Neural crest cell (in vitro differentiated cells): ENCODE results near the gene GPC6. TPM values are rescaled to one million over a fixed set of nuclear protein-coding genes. Genes with fewer than 3 reads are reported as not detected.

ENCODE experiments used
- DNase-seq: peaks from one replicate; pipeline ENCODE4 v3.0.0; 2021; ENCODE audit warnings: low read depth, mixed read lengths, low spot score
- H3K27ac Mint-ChIP-seq: one replicate; pipeline ENCODE4 v1.8.0; 2021; ENCODE audit warnings: mild to moderate bottlenecking, mixed read lengths; ENCODE audit not compliant: unreplicated experiment
- H3K27me3 Mint-ChIP-seq: 2 replicates; pipeline ENCODE4 v1.8.0; 2021; ENCODE audit warnings: low read depth, mild to moderate bottlenecking, mixed read lengths
- H3K36me3 Mint-ChIP-seq: 2 replicates; pipeline ENCODE4 v1.8.0; 2021; ENCODE audit warnings: low read depth, mild to moderate bottlenecking, mixed read lengths
- H3K4me1 Mint-ChIP-seq: 2 replicates; pipeline ENCODE4 v1.8.0; 2021; ENCODE audit warnings: mixed read lengths
- H3K4me3 Mint-ChIP-seq: one replicate; pipeline ENCODE4 v1.8.0; 2021; ENCODE audit warnings: mild to moderate bottlenecking, mixed read lengths
- H3K9me3 Mint-ChIP-seq: 2 replicates; pipeline ENCODE4 v1.8.0; 2021; ENCODE audit warnings: mixed read lengths
- total RNA-seq: library from RNA; stranded (reverse); gene quantifications from 2 replicates; pipeline ENCODE4 v1.2.1, GENCODE V29; 2021
- TF ChIP-seq, protein P1 (sequence below): fragments of 200-600 bp; sonication (generic); conservative IDR thresholded peaks from 2 replicates; pipeline ENCODE4 v1.5.0; 2021; ENCODE audit warnings: antibody characterized with exemption, mild to moderate bottlenecking

The GPC6 gene
- total RNA-seq, 1 donor from 2014 or later: 13.4 TPM

DNA sequence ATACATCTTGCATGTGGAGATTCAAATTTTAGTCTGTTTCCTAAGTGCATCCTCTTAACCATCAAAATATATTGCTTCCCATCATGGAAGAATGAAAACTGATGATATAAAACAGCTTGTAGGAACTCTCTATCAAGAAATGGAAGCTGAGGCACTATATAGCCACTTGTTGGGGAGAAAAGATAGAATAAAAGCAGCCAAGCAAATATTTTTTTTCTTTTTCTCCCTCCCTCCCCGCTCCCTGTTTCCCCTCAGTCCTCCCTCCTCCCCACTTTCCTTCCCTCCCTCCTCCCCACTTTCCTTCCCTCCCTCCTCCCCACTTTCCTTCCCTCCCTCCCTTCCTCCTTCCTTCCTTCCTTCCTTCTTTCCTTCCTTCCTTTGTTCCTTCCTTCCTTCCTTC, 413.8 kb downstream of the GPC6 start:
- Mint-ChIP-seq H3K9me3 (peaks cover 2% of the 10 kb centered on the region), H3K36me3 (no peaks in the 10 kb centered on the region), H3K4me3 (no peak overlapping the region), H3K27me3 (no peaks in the 10 kb centered on the region), H3K4me1 (no peaks in the 10 kb centered on the region), H3K27ac (no peak overlapping the region)
- TF ChIP-seq, protein P1, sequence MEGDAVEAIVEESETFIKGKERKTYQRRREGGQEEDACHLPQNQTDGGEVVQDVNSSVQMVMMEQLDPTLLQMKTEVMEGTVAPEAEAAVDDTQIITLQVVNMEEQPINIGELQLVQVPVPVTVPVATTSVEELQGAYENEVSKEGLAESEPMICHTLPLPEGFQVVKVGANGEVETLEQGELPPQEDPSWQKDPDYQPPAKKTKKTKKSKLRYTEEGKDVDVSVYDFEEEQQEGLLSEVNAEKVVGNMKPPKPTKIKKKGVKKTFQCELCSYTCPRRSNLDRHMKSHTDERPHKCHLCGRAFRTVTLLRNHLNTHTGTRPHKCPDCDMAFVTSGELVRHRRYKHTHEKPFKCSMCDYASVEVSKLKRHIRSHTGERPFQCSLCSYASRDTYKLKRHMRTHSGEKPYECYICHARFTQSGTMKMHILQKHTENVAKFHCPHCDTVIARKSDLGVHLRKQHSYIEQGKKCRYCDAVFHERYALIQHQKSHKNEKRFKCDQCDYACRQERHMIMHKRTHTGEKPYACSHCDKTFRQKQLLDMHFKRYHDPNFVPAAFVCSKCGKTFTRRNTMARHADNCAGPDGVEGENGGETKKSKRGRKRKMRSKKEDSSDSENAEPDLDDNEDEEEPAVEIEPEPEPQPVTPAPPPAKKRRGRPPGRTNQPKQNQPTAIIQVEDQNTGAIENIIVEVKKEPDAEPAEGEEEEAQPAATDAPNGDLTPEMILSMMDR: no peak
- no peak for DNase-seq

DNA sequence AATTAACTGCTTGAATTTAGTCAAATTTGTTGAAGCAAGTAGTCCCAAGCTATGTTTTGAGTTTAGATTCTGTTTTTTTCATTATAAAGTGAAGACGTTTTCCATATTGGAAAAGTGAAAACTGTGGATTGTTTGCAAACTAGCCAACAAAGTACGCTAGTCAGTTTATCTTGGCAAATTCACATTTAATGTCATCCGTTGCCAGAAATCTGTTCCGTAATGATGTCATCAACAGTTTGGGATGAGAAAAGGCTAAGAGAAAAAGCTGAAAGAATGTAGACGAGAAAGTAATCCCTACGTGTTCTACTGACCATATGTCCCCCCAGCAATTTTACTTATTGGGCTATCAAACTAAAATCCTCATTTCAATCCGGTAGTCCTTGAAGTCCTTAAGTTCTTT, 419.6 kb downstream of the GPC6 start:
- H3K4me3 Mint-ChIP-seq: no peak overlapping the region
- DNase-seq: no peak
- no peaks in the 10 kb centered on the region for H3K4me1 Mint-ChIP-seq
- no peak overlapping the region for H3K27ac Mint-ChIP-seq
- peaks cover 3% of the 10 kb centered on the region for H3K36me3 Mint-ChIP-seq
- peaks cover 2% of the 10 kb centered on the region for H3K9me3 Mint-ChIP-seq
- TF ChIP-seq, protein P1: no peak
- no peaks in the 10 kb centered on the region for H3K27me3 Mint-ChIP-seq

DNA sequence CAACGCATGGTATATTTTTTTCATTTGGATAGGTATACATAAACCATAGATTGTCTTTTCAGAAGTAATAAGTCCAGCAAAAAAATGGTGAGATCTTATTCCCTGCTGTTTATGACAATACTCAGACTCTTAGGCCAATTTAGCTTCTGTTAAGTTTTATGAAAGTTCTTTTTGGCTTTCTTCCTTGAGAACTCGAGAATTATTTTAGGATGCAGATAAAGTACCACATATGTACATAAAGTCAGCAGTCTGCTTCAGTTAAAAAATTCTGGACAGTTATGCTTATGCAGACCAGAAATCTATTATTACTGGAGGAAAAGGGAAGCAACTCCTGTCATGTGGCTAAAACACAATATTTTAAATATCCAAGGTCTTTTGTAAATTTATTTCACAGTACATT, 422.9 kb downstream of the GPC6 start:
- H3K27ac Mint-ChIP-seq: no peak overlapping the region
- H3K4me1 Mint-ChIP-seq: no peaks in the 10 kb centered on the region
- TF ChIP-seq, protein P1: no peak
- H3K27me3 Mint-ChIP-seq: no peaks in the 10 kb centered on the region
- H3K4me3 Mint-ChIP-seq: no peak overlapping the region
- H3K9me3 Mint-ChIP-seq: no peaks in the 10 kb centered on the region
- no peak for DNase-seq
- H3K36me3 Mint-ChIP-seq: peaks cover 3% of the 10 kb centered on the region

DNA sequence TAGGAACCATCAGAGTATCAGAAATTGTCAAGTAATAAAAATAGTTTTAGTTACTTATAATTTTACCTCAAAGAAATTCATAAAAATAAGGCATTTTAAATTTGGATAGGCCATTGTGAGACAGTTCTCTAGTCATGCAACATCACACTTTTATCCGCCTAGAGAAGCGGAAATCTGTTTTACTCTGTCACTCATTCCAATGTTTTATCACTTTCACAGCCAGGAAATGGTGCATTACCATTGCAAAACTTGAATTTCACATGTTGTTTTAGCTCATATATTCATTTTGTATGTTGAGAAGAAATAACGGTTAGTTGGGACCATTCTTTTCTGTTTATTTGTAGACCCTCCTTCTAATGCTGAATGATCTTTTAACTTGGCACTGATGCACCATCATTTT, 427.2 kb downstream of the GPC6 start:
- Mint-ChIP-seq H3K4me3 (no peak overlapping the region), H3K27me3 (no peaks in the 10 kb centered on the region), H3K9me3 (peaks cover 10% of the 10 kb centered on the region), H3K27ac (no peak overlapping the region), H3K36me3 (peaks cover 7% of the 10 kb centered on the region), H3K4me1 (no peaks in the 10 kb centered on the region)
- TF ChIP-seq, protein P1: no peak
- DNase-seq: no peak

DNA sequence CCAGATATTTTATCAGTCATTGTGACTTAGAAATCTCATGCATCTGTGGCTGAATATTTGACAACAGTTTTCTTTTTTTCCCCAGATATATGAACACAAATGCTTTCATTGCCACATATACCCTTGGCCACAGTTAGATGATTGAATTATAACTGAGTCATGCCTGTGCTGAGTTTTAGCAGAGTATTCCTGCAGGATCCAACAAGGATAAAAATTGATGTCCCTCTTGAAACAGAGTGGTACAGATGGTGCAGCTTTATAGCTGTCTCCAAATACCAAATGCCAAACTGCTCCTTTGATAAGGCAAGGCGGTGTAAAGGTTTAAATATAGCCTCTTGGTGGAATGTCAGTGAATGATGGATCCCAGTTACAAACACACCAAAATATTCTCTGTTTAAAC, 428.5 kb downstream of the GPC6 start:
- DNase-seq: no peak
- no peak overlapping the region for H3K27ac Mint-ChIP-seq
- H3K27me3 Mint-ChIP-seq: no peaks in the 10 kb centered on the region
- H3K4me3 Mint-ChIP-seq: no peak overlapping the region
- peaks cover 13% of the 10 kb centered on the region for H3K9me3 Mint-ChIP-seq
- TF ChIP-seq, protein P1: no peak
- H3K36me3 Mint-ChIP-seq: peaks cover 9% of the 10 kb centered on the region
- H3K4me1 Mint-ChIP-seq: no peaks in the 10 kb centered on the region
